Measurements from ENCODE around the gene ALPP.
"Not testable (repeated sequence)": the region's sequence is repeated elsewhere in the genome, so short reads cannot be mapped to it uniquely, and the experiment has no call there.

Gene ALPP

DNA sequence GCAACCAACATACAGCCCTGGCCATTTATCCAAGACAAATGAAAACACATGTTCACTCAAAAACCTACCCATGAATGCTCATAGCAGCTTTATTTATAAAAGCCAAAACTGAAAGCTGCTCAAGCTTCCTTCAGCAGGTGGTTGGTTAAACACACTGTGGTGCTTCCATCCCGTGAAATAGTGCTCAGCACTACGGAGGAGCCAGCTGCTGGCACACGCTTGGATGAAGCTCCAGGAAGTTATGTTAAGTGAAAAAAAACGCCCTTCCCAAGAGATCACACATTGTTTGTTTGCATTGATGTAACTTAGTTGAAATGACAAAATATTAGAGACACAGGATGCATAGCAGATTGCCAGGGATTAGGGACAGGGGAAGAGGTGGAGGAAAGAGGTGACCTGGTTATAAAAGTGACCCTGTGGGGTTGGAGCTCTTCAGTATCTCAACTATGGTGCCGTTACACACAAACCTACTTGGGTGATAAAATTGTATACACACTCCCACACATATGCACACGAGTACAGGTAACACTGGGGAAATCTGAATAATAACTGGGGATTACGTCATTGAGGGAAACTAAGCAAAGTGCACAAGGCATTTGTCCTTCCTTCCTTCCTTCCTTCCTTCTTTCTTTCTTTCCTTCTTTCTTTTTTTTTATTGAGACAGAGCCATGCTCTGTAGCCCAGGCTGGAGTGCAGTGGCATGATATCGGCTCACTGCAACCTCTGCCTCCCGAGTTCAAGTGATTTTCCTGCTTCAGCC is 21.9 kb downstream of the ALPP start:
- no peak for DNase-seq

GRCh38 chr2:232402518-232402917 is 24.0 kb downstream of the ALPP start:
- no peak for DNase-seq

- no peak for DNase-seq
Observed at GRCh38 chr2:232405943-232406510, 27.5 kb downstream of the ALPP start.

GRCh38 chr2:232406556-232407310 is 28.2 kb downstream of the ALPP start, which contains the start of gene ALPG:
ALPG (plus strand) TSS chr2:232406844; CDS start chr2:232406895, 51 bp downstream.
- no peak for DNase-seq

DNA sequence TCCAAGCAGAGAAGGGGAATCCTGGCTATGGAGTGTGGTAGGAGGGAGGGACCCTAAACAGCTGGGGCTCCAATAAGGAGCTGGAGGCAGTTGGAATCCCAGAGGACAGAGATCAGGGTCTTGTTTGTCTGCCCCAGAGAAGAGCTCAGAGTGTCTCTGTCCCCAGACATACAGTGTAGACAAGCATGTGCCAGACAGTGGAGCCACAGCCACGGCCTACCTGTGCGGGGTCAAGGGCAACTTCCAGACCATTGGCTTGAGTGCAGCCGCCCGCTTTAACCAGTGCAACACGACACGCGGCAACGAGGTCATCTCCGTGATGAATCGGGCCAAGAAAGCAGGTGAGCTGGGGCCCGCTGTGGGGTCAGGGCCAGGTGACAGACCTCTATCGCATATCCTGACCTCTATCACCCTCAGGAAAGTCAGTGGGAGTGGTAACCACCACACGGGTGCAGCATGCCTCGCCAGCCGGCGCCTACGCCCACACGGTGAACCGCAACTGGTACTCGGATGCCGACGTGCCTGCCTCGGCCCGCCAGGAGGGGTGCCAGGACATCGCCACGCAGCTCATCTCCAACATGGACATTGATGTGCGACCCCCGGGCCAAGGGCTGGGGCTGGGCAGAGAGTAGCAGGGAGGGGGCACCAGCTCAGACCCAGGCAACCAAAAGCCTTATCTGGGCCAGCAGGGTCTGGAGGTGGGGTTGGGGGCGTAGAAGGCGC is 29.0 kb downstream of the ALPP start:
- not testable (repeated sequence) for DNase-seq

- DNase-seq, result not testable (repeated sequence)
Observed at GRCh38 chr2:232408269-232408668, 29.7 kb downstream of the ALPP start.

DNA sequence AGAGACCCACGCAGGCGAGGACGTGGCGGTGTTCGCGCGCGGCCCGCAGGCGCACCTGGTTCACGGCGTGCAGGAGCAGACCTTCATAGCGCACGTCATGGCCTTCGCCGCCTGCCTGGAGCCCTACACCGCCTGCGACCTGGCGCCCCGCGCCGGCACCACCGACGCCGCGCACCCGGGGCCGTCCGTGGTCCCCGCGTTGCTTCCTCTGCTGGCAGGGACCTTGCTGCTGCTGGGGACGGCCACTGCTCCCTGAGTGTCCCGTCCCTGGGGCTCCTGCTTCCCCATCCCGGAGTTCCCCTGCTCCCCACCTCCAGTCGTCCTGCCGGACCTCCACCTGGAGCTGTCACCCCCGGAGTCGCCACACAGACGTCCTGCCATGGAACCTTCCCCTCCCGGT is 31.1 kb downstream of the ALPP start:
- not testable (repeated sequence) for DNase-seq

DNA sequence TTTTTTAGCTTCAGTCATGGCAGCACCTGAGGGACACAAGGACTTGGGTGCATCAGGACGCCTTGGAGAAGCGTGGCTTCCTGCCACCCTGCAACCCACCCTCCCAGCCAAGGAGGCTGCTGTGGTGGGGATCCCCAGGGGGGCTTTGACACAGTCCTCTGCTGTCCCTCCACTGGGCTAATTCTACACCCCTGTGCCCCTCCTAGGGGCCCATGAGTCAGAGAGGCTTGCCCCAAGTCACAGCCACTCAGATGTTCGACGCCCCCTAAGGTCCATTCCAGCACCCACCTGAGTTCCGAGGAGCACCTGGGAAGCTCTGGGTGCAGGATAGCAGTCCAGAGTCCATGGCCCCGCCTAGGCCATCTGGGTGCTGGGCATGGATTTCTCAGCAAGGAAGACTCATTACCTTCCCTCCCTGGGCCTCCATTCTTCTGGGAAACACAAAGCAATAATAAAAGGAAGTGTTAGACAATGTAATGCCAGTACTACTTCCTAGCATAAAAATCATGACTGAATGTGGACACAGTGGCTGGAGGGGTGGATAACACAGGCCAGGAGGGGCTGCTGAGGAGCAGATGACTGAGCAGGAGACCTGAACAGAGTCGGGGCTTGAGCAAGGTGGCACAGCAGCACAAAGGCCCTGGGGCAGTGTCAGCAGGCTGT is 31.8 kb downstream of the ALPP start:
- DNase-seq, result no peak

GRCh38 chr2:232411901-232412629 is 33.5 kb downstream of the ALPP start:
- no peak for DNase-seq

GRCh38 chr2:232412986-232413385 is 34.4 kb downstream of the ALPP start:
- DNase-seq, result no peak

DNA sequence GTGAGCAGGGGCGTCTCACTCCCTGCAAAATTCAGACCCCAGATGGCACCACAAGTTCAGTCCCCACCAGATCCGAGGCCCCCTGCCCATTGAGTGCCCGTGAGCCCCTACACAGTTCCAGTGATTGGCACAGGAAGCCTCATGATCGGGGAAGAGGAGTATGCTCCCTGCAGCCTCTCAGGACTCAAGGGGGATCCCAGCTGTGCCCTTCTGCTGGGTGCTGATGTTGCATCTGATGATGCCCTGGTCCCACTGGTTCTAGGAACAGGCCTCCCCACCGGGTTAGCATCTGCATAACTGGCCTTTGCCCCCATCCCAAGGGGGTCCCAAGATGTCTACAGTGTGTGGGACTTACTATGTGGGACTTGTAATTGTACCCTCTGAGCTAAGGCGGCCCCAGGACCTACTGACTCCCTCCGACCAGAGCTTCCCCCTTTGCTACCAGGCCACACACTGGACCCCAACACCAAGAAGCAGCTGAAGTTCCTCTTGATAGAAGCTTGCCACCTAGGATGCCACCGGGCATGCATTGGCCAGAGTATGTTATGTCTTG is 36.7 kb downstream of the ALPP start:
- DNase-seq, result no peak

DNA sequence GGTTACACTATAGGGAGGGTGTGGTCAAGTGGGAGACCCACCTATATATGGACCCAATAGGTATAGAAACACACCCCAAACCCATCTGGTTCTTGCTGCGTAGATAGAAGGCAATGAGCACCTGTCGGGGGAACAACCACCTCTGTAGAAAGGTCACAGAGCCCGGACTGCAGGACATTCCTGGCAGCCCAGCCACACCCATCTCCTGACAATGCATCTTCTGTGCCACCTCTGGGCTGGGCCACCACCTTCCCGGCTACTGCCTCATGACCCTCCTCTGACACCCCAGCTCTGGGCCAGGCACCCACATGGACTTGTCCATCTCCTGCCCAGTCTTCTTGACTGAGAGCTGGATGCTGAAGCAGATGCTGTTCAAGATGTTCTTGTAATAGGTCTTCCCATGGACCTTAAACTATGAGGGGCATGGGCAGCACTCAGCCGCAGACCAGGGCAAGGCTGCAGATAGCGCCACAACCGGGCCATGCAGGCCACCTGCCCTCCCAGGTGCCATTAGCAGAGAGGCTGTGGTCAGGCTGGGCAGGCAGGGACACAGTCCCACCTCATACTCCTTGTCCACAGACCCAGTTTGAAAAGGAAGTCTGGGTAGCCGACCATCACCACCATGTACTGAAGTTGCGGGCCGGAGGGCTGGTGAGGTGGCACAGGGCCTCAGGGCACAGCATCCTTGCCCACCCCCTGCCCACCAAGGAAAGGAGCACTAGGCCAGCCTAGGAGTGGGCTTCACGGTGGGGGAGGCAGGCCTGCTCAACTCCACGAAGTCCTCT is 37.4 kb downstream of the ALPP start:
- DNase-seq, result no peak

DNA sequence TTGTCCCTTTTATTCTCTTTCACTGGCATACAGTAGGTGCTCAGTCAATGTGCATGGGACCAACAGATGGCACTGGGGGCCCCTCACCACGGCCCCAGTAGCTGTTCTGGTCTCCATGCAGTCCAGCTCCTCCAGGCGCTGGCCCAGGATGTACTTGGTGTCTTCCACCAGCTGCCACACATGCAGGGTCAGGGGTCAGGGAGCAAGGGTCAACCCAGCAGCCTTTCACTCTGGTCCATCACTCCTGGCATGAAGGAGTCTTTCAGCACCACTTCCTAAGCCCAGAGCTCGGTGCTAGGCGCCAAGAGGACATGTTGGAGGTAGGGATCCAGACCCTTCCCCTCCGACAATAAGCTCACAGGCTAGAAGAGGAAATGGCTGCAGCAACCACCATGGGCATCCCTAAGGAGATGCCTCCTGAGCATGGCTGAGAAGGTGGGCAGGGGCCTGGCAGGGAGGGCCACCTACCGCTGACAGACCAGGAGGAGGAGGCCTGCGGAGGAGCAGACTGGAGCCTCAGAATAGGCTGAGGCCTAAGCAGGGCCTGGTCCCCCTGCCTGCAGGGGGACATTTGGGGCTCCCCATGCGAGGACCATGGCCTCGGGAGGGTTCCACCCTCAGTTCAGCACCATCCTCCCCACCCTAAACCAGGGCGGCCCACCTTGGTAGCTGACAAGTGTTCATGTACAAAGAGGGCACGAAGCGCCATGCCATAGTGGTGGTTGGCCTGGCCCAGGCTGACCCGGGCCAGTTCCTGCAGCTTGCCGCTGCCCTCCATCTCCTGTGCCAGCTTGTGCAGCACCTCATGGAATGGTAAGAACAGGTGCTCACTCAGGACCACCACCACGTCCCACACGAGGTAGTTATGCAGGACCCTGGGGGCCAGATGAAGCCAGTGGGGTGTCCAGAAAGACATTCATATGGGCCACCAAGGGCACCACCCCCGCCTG is 38.2 kb downstream of the ALPP start:
- no peak for DNase-seq

DNA sequence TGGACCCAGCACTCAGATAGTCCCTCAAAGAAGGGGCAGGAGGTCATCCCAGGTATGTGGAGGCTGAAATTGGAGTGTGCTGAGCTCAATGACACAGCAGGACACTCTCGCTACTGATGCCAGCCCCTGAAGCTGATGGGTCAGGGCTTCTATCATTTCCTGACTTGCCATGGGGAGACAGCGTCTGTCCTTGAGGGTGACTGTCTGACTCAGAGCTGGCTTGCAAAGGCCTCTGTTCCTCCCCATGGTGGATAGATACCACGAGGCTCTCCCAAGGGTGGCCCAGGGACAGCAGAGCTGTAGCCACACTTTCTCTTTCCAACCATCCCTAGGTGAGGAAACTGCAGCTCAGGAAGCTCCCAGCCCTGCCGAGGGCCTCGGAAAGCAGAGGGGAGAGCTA is 38.9 kb downstream of the ALPP start:
- DNase-seq, result no peak

GRCh38 chr2:232418056-232418455 is 39.5 kb downstream of the ALPP start:
- DNase-seq, result no peak

DNA sequence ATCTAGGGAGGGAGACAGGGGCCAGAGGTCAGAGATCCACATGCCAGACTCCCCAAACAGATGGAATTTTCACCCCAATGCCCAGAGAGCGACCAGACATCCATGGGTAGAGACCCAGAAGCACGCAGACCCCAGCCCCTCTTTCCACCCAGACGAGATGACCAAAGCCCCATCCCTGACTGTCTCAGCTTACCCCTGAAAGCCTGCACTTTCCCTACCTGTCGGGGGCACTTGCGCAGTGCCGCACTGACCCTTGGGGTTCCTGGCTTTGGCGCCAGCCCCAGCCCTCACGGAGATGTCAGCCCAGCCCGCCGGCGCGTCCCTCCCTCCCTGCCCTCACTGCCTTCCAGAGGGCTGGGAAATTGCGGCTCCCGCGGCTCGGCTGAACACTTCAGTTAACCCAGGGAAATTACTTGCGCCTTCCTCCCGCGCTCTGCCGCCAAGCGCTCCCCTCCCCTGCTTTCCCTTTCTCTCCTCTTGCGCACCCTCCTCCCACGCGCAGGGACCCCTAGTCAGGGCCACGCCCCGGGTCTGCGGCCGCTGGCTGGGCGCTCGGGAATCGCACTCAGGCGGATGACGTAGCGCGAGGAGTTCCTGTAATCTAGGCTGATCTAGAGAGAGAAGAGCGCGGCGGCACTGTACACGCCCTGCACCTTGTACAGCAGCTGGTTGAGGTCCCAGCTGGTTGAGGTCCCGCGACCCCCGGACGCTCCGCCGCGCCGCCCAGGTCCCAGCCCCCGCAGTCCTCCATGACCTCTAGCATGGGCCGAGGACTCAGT is 40.1 kb downstream of the ALPP start:
- no peak for DNase-seq

All from anterior cingulate cortex (tissue), 58 donors.